ENCODE measurements around the gene GRIK4.

DNA sequence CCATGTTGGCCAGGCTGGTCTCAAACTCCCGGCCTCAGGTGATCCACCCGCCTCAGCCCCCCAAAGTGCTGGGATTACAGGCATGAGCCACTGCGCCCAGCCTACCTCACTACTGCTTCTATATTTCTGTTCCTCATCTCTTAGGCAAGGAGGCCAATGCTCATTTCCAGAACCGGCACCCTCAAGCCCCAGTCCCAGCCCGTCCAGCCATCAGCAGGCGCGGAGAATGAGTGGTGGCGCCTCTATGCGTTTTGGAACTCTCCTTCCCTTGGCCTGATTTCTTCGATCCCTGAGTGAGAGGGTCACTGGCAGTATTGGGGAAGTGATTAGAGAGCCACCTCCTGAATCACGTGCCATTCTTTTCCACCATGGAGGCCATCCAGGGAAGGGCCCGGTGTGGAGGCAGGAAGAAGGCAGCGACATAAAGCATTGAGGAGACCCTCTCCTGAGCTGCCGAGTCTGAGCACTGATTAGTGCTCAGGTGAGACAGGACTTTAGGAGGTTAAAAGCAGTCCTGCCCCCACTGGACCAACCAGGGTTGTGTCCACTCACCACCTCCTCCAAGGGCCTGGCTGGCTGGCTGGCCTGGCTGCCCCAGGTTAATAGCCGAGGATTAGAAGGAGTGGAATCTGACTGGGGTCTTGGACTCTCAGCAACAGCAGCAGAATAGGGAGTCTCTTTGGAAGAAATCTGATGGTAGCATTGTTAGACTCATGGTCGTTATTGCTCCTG is 8.7 kb downstream of the GRIK4 start:
- TF ChIP-seq, protein P1, sequence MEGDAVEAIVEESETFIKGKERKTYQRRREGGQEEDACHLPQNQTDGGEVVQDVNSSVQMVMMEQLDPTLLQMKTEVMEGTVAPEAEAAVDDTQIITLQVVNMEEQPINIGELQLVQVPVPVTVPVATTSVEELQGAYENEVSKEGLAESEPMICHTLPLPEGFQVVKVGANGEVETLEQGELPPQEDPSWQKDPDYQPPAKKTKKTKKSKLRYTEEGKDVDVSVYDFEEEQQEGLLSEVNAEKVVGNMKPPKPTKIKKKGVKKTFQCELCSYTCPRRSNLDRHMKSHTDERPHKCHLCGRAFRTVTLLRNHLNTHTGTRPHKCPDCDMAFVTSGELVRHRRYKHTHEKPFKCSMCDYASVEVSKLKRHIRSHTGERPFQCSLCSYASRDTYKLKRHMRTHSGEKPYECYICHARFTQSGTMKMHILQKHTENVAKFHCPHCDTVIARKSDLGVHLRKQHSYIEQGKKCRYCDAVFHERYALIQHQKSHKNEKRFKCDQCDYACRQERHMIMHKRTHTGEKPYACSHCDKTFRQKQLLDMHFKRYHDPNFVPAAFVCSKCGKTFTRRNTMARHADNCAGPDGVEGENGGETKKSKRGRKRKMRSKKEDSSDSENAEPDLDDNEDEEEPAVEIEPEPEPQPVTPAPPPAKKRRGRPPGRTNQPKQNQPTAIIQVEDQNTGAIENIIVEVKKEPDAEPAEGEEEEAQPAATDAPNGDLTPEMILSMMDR (IDR thresholded peaks at IDR 0.05), result no peak
- no peak for TF ChIP-seq EZH2 (IDR thresholded peaks at IDR 0.05)
- no peak for TF ChIP-seq EZH2phosphoT487 (IDR thresholded peaks at IDR 0.05)
